ENCODE results near the gene KIAA2012. TPM values are rescaled to one million over a fixed set of nuclear protein-coding genes. Genes with fewer than 3 reads are reported as not detected.
"Not testable (repeated sequence)": the region's sequence is repeated elsewhere in the genome, so short reads cannot be mapped to it uniquely, and the experiment has no call there.

The KIAA2012 gene
- total RNA-seq, 1 donor: not detected

DNA sequence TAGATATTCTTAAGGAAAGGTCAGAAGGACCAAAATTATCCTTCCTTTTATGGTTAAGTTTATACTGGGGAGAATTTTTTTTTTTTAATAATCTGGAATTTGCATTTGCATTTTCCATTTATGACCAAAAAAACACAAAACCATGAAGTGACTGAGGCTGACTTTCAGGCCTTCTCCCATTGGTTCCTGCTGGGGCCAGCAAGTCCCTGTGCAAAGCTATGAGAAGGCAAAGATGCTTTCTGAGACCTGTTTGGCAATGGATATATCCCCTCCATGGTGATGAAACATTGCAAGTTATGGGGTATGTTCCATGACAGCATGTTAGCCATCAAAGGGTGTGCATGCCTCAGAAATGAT, 60.8 kb downstream of the KIAA2012 start:
- H3K27me3 ChIP-seq (ENCODE audit: insufficient read depth, low read length): no peaks in the 10 kb centered on the region
- H3K4me1 ChIP-seq (ENCODE audit: insufficient read depth, low read length): no peaks in the 10 kb centered on the region
- no peaks in the 10 kb centered on the region for H3K9me3 ChIP-seq (ENCODE audit: low read depth, low read length)
- no peak overlapping the region for H3K4me3 ChIP-seq (ENCODE audit: low read length)

DNA sequence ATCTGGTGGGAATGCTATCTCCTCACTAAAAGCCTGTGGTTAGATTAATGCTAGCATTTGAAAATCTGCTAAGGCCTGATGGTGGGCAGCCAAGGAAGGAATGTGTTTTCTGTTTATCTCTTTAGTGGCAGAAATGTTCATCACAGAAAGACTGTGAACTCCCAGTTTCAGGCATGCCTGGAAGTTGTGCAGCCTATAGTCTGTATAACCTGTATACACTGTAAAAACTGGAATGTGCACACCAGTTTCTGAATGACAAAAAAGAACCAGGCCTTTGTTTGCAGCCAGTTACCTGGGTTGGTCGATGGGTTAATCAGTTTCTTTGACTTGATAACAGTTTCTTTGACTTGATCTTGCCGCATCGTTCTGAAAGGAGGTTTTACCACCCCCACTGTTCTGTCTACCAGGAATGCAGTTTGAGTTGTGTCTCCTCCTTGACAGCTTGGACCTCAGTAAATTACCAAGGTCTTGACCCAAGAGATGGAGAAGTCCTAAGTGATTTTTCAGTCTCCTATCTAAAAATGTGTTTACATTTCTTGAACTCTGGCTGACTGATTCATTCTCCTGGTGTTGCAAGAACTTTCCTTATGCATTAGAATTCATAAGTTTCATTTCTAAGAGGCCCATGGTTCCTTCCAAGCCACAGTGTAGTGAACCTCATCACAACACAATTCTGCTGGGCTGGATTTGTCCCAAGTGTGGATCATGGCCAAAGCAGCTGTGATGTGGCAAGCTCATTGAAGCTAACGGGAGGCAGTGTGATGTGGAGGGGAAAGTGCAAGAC, 62.2 kb downstream of the KIAA2012 start:
- Histone ChIP-seq H3K27me3 (ENCODE audit: insufficient read depth, low read length) (no peaks in the 10 kb centered on the region), H3K4me1 (ENCODE audit: insufficient read depth, low read length) (no peaks in the 10 kb centered on the region), H3K9me3 (ENCODE audit: low read depth, low read length) (no peaks in the 10 kb centered on the region), H3K4me3 (ENCODE audit: low read length) (no peak overlapping the region)

DNA sequence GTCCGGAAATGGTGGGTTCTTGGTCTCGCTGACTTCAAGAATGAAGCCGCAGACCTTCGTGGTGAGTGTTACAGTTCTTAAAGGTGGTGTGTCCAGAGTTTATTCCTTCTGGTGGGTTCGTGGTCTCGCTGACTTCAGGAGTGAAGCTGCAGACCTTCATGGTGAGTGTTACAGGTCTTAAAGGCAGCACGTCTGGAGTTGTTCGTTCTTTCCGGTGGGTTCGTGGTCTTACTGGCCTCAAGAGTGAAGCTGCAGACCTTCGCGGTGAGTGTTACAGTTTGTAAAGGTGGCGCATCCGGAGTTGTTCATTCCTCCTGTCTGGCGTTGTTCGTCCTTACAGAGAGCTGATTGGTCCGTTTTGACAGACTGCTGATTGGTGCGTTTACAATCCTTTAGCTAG, 63.0 kb downstream of the KIAA2012 start:
- not testable (repeated sequence) for H3K4me3 ChIP-seq (ENCODE audit: low read length); H3K9me3 ChIP-seq (ENCODE audit: low read depth, low read length); H3K4me1 ChIP-seq (ENCODE audit: insufficient read depth, low read length); H3K27me3 ChIP-seq (ENCODE audit: insufficient read depth, low read length)

DNA sequence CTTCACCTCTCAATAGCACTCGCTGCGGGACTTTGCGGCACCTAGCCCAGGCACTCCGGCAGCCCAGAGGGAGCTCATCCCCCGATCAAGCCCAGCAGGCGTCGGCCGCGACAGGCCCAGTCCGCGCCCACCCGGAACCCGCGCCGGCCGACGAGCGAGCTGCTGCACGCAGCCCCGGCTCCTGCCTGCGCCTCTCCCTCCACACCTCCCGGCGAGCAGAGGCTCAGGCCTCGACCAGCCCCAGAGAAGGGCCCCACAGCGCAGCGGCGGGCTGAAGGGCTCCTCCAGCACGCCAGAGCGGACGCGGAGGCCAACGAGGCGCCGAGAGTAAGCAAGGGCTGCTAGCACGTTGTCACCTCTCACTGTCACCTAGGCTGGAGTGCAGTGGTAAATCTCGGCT, 63.5 kb downstream of the KIAA2012 start:
- Histone ChIP-seq H3K4me3 (ENCODE audit: low read length) (no peak overlapping the region), H3K27me3 (ENCODE audit: insufficient read depth, low read length) (no peaks in the 10 kb centered on the region), H3K9me3 (ENCODE audit: low read depth, low read length) (no peaks in the 10 kb centered on the region)

DNA sequence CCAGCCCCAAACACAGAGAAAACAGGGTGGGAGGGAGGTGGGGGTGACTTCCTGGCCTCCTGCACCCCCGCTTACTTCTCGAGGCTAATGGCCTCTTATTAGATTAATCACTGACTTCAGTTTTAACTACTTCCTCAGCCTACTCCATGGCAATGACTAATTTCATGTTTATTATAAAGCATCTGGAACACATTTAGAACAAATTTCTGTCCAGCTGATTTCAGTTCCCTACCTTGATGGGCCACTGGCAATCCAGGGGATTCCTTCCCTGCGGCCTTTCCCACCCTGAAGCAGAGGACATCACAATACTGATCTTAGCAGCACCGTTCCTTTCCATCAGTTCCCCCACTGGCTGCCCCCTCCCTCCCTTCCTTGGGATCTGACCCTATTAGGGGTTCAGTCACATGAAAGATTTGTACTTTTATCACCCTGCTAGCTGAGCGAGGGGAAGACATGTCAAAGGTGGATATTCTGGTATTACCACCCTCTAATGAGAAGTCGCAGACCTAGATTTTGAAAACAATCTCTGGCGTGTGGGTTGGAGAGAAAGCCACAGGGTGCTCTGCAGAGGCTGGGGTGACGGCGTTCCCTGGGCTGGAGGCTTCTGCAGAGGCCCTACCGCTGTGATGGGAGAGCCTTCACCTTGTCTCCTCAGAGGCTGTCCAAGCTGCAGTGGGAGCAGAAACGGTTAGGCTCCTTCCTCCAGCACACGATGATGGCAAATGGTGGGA, 67.6 kb downstream of the KIAA2012 start:
- Histone ChIP-seq H3K27me3 (ENCODE audit: insufficient read depth, low read length) (no peaks in the 10 kb centered on the region), H3K9me3 (ENCODE audit: low read depth, low read length) (no peaks in the 10 kb centered on the region), H3K4me3 (ENCODE audit: low read length) (no peak overlapping the region), H3K4me1 (ENCODE audit: insufficient read depth, low read length) (no peaks in the 10 kb centered on the region)

More for the DNA sequence above, 63.5 kb downstream of the KIAA2012 start:
- no peaks in the 10 kb centered on the region for H3K4me1 ChIP-seq (ENCODE audit: insufficient read depth, low read length)

DNA sequence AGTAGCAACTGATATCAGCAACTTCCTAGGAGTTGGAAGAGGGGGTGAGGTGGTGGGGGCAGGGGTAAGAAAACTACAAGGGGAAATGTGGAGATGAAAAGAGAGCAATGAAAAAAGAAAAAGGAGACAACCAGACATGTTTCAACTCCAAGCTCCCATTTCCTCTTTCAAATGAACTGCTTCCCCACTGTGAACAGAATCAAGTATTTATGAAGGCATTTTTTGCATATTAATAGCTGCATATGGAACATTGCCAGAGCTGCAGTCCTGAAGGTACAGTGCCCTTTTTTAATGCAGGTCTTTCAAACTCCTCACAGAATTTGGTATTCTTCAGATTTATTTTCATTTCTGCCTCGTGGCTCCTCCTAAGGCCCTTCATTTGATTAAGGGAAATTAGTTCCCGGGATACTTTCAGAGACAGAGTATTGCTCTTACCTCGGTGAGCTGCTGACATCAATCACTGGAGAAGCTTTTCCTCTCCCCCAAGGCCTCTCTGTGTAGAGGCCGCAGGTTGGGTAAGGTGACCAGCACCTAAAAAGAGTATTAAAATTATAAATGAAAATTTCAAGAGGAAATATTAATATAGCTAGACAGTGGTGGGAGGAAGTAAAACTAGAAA, 68.4 kb downstream of the KIAA2012 start:
- Histone ChIP-seq H3K4me1 (ENCODE audit: insufficient read depth, low read length) (no peaks in the 10 kb centered on the region), H3K9me3 (ENCODE audit: low read depth, low read length) (no peaks in the 10 kb centered on the region), H3K27me3 (ENCODE audit: insufficient read depth, low read length) (no peaks in the 10 kb centered on the region), H3K4me3 (ENCODE audit: low read length) (no peak overlapping the region)

DNA sequence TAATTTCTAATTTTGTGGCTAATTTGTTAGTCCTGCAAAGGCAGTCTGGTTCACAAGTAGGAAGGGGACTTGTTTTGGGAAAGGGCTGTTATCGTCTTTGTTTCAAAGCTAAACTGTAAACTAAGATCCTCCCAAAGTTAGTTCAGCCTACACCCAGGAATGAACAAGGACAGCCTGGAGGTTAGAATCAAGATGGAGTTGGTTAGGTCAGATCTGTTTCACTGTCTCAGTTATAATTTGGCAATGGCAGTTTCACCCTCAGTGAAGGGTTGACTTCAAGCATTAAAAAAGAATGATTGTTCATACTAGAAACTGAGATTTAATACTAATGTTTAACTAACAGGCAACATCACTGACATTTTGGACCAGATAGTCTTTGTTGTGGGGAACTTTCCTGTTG, 69.5 kb downstream of the KIAA2012 start:
- H3K9me3 ChIP-seq (ENCODE audit: low read depth, low read length): no peaks in the 10 kb centered on the region
- no peaks in the 10 kb centered on the region for H3K4me1 ChIP-seq (ENCODE audit: insufficient read depth, low read length)
- H3K27me3 ChIP-seq (ENCODE audit: insufficient read depth, low read length): no peaks in the 10 kb centered on the region
- H3K4me3 ChIP-seq (ENCODE audit: low read length): no peak overlapping the region

DNA sequence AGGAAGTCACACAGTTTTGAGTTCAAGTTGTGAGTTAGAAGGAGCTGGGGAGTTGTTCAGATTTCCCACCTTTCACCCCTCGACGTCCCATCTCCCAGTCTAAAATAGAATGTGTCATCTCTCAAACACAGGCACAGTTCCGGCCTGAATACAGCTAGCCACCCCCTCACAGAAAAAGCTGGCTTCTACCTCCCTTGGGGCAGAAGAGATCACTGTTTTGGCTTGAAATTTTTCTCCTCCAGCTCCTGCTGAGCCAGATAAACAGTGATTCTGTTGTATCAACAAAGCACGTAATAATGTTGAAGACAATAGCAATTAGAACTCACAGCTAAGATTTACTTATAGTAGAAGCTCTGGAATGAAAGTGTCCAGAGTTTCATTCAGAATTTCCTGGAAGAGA, 74.7 kb downstream of the KIAA2012 start:
- Histone ChIP-seq H3K4me1 (ENCODE audit: insufficient read depth, low read length) (no peaks in the 10 kb centered on the region), H3K27me3 (ENCODE audit: insufficient read depth, low read length) (no peaks in the 10 kb centered on the region), H3K4me3 (ENCODE audit: low read length) (no peak overlapping the region), H3K9me3 (ENCODE audit: low read depth, low read length) (no peaks in the 10 kb centered on the region)

DNA sequence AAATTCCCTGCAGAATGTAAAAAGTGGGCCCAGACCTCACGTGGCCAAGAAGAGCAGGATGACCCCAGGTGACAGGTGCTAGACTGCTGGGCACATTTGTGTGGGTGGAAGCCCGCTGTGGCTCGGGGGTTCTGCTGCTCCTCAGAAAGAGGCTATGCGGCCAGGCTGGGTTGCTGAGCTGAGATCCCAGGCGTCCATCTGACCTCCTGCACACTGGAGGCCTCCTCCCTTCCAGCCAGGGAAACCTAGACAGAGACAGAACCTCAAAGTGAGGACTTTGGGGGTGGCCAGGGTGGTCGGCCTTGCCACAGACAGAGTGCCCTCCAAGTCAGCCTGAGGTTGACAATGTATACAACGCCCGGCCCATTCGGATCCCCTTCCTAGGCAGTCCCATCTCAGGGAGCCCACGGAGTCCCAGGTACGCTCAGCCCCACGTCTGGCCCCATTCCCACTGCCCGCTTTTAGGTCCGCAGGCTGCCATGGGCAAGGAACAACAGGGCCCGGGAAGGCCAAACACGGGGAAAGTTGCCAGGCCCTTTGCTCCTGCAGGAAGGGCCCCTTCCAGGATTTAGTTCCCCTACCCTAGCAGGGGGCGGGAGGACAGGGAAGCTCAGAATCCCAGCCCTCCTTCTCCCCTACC, 75.6 kb downstream of the KIAA2012 start:
- Histone ChIP-seq H3K4me1 (ENCODE audit: insufficient read depth, low read length) (no peaks in the 10 kb centered on the region), H3K9me3 (ENCODE audit: low read depth, low read length) (no peaks in the 10 kb centered on the region), H3K4me3 (ENCODE audit: low read length) (no peak overlapping the region), H3K27me3 (ENCODE audit: insufficient read depth, low read length) (no peaks in the 10 kb centered on the region)

DNA sequence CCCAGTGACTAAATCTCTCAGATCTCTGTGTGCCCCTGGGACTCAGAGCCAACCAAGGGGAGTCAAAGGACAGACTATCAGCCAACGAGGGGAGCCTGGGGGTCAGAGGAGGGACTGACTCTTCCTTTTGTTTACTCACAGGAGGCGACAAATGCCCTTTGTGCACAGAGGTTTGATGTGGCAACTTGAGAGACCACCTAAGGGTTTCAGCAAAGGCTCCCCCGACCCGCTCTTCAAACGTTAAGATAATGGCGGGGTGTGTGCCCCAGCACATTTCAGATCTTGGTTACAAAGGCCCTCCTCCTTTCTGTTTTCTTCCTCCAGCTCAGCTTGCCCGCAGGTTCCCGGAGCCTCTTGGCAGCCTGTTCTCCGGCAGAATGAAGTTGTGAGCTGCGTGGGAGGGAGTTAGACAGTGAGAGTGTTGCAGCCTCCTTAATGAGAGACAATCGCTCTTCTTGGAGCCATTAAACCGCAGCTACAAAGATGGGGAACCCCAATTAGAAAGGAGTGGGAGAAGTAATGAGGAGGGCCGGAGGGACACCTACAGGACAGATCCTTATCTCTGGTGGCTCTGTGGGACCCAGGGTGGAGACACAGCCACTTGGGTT, 76.2 kb downstream of the KIAA2012 start:
- Histone ChIP-seq H3K4me1 (ENCODE audit: insufficient read depth, low read length) (no peaks in the 10 kb centered on the region), H3K27me3 (ENCODE audit: insufficient read depth, low read length) (no peaks in the 10 kb centered on the region), H3K4me3 (ENCODE audit: low read length) (no peak overlapping the region), H3K9me3 (ENCODE audit: low read depth, low read length) (no peaks in the 10 kb centered on the region)

DNA sequence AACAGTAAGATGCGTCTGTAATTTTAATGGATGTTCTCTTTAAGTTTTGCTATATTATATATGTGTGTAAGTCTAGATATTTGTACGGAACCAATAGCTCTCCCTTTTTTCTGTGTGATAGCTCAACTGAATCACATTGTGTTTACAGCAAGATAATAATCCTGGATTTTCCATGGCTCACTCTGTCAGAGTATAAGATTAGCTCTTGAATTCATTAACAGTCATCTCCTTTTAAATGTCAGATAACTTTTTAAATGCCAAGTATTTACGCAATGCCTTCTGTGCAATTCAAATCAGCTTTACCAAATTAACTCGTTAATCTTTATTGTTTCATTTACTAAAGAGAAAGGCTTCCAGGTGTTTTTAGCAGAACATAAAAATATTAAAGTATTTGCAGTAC, 76.9 kb downstream of the KIAA2012 start:
- Histone ChIP-seq H3K4me3 (ENCODE audit: low read length) (no peak overlapping the region), H3K27me3 (ENCODE audit: insufficient read depth, low read length) (no peaks in the 10 kb centered on the region), H3K4me1 (ENCODE audit: insufficient read depth, low read length) (no peaks in the 10 kb centered on the region), H3K9me3 (ENCODE audit: low read depth, low read length) (no peaks in the 10 kb centered on the region)

DNA sequence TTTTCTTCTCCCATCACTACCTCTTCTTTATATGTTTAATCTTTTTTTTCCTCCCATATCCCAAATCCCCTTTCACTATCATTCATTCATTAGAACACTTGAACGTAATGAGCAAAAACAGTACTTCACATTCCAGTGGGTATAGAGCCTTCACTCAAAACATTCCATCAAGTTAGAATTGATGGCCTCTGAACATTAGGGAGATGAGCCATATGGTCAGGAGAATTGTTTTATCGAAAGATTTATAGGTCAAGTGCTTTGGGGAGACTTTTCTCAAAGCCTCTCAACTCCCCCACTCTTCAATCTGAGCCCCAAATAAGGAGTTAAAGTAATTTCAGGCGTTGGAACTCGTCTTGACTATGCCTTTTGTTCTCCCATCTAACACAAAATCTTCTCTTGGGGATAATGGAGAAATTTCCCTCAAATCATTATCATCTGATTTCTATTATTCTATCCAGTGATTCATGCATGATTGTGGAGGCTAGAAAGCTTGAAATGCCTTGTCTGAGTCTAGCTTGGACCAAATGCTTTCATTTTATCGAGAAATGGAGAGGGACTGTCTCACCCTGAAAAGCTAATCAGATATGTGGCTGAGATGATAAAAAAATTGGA, 79.2 kb downstream of the KIAA2012 start:
- no peaks in the 10 kb centered on the region for H3K27me3 ChIP-seq (ENCODE audit: insufficient read depth, low read length)
- H3K4me1 ChIP-seq (ENCODE audit: insufficient read depth, low read length): no peaks in the 10 kb centered on the region
- no peaks in the 10 kb centered on the region for H3K9me3 ChIP-seq (ENCODE audit: low read depth, low read length)
- no peak overlapping the region for H3K4me3 ChIP-seq (ENCODE audit: low read length)

DNA sequence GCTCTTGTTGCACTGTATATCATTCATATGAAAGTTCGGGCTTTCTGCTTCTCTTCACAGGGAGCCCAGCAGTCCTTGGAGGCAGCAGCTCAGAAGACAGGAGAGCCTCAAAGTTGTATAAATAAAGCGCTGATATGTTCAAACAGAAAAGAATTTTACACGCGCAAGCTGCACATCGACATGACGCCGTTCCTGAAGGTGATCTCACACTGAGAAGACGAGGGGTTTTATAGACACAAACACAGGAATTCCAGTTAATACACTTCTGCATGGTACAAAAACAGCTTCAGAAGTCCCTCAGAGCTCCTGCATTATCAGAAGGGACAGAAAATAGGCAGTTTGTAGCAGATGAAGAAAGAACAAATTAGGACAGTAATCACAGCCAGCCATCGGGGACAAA, 81.6 kb downstream of the KIAA2012 start:
- Histone ChIP-seq H3K27me3 (ENCODE audit: insufficient read depth, low read length) (no peaks in the 10 kb centered on the region), H3K4me3 (ENCODE audit: low read length) (no peak overlapping the region), H3K9me3 (ENCODE audit: low read depth, low read length) (no peaks in the 10 kb centered on the region), H3K4me1 (ENCODE audit: insufficient read depth, low read length) (no peaks in the 10 kb centered on the region)

DNA sequence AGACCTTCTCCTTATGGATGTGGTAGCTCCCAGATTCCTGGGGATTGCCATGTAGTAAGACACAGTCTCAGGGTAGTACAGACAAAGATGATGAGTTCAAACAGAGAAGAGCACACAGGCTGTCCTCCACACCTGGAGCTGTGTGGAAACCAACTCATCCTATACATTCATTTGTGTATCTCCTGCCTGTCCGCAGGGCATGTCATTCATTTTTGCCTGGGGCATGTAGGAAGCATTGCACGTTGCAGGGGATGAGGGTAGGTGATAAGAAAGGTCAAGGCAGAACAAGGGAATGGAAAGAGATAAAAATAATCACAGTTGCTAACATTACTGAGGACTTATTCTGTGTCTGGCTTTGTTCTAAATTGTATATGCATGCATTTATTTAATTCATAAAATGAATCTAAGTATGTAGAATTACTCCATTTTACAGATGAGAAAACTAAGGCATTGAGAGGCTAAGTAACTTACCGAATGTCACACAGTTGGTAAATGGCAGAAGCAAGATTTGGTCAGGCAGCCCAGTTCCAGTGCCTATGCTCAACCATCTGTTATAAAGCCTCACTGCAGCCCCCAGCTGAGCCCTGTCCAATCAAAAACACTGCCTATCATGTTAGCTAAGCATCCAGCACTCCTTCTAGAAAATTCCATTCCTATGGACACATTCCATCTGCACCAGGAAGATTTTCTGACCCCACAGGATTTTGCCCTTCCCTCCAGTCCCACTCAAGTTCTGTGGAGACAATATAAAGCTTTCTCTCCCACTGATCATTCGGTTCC, 84.3 kb downstream of the KIAA2012 start:
- Histone ChIP-seq H3K4me3 (ENCODE audit: low read length) (no peak overlapping the region), H3K9me3 (ENCODE audit: low read depth, low read length) (no peaks in the 10 kb centered on the region), H3K4me1 (ENCODE audit: insufficient read depth, low read length) (no peaks in the 10 kb centered on the region), H3K27me3 (ENCODE audit: insufficient read depth, low read length) (no peaks in the 10 kb centered on the region)

All from mononuclear cell (primary cell).